Endothelial cell of umbilical vein (primary cell): Measurements from ENCODE around the gene KCNE1.
"Not testable (repeated sequence)": the region's sequence is repeated elsewhere in the genome, so short reads cannot be mapped to it uniquely, and the experiment has no call there.

ENCODE experiments used
- EZH2 ChIP-seq: IDR thresholded peaks from 2 replicates; pipeline ENCODE4 v1.6.1; 2012; ENCODE audit warnings: borderline replicate concordance, low read depth, mild to moderate bottlenecking, moderate library complexity, low read length, inconsistent platforms; ENCODE audit not compliant: severe bottlenecking
- FOS ChIP-seq: IDR thresholded peaks from 2 replicates; pipeline ENCODE4 v1.6.1; 2011; ENCODE audit warnings: mild to moderate bottlenecking, low read length, moderate library complexity, borderline replicate concordance; ENCODE audit not compliant: insufficient read depth
- GATA2 ChIP-seq: IDR thresholded peaks from 2 replicates; pipeline ENCODE4 v1.7.0; 2011; ENCODE audit warnings: low read depth, mild to moderate bottlenecking, moderate library complexity, mixed read lengths, low read length; ENCODE audit not compliant: insufficient read length, insufficient read depth
- MYC ChIP-seq: IDR thresholded peaks from one replicate; pipeline ENCODE4 v1.6.1; 2011; ENCODE audit warnings: mild to moderate bottlenecking, low read depth, low read length
- POLR2A ChIP-seq: IDR thresholded peaks from 2 replicates; pipeline ENCODE4 v1.6.1; 2012; ENCODE audit warnings: low read depth, mild to moderate bottlenecking, control low read depth, low read length
- POLR2AphosphoS5 ChIP-seq: IDR thresholded peaks from 2 replicates; pipeline ENCODE4 v1.6.1; 2012; ENCODE audit warnings: low read depth, mild to moderate bottlenecking, control low read depth, low read length, moderate library complexity; ENCODE audit not compliant: insufficient read depth
- TF ChIP-seq, protein P1 (sequence below), 2 donors: IDR thresholded peaks; 1 replicate in 1 of 2; 2 replicates in 1 of 2; pipeline ENCODE4 v1.5.1; 2011; ENCODE audit warnings: low read length in 2 of 2, mild to moderate bottlenecking in 2 of 2, moderate library complexity in 2 of 2, control low read depth in 1 of 2, inconsistent platforms in 1 of 2, low read depth in 1 of 2; ENCODE audit not compliant: insufficient read depth in 1 of 2; ENCODE audit errors: extremely low read depth in 1 of 2
- TF ChIP-seq, protein P2 (sequence below): IDR thresholded peaks from 2 replicates; pipeline ENCODE4 v1.6.1; 2011; ENCODE audit not compliant: insufficient read depth, insufficient read length

DNA sequence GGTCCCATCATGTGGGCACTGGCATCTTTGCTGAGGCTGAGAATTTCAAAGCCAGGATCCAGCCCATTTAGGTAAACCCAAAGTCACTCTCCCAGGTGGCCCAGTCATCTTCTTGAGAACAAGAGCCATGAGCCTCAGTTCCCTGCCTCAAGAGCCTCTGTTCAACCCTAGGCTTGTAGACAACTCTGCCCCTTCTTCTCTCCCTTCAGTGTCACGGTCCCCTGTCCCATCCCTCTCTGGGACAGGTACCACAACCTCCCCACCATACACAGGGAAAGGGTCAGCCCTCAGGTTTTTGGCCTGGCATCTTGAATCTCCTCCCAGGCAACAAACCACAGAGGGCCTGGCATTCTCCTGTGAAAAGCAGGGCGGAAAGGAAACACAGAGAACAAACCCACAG lies 106.3 kb downstream of the KCNE1 start:
- not testable (repeated sequence) for TF ChIP-seq POLR2AphosphoS5, EZH2, POLR2A, MYC, FOS, GATA2
- TF ChIP-seq, protein P1, sequence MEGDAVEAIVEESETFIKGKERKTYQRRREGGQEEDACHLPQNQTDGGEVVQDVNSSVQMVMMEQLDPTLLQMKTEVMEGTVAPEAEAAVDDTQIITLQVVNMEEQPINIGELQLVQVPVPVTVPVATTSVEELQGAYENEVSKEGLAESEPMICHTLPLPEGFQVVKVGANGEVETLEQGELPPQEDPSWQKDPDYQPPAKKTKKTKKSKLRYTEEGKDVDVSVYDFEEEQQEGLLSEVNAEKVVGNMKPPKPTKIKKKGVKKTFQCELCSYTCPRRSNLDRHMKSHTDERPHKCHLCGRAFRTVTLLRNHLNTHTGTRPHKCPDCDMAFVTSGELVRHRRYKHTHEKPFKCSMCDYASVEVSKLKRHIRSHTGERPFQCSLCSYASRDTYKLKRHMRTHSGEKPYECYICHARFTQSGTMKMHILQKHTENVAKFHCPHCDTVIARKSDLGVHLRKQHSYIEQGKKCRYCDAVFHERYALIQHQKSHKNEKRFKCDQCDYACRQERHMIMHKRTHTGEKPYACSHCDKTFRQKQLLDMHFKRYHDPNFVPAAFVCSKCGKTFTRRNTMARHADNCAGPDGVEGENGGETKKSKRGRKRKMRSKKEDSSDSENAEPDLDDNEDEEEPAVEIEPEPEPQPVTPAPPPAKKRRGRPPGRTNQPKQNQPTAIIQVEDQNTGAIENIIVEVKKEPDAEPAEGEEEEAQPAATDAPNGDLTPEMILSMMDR (IDR thresholded peaks at IDR 0.05; ENCODE audit: extremely low read depth in 1 of 2, insufficient read depth in 1 of 2, low read depth in 1 of 2, low read length in 2 of 2) = not testable (repeated sequence)
- TF ChIP-seq, protein P2, sequence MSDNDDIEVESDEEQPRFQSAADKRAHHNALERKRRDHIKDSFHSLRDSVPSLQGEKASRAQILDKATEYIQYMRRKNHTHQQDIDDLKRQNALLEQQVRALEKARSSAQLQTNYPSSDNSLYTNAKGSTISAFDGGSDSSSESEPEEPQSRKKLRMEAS = not testable (repeated sequence)
